Femur (tissue), 1 donor: ENCODE data around the gene MIPEP.
"Not testable (repeated sequence)": the region's sequence is repeated elsewhere in the genome, so short reads cannot be mapped to it uniquely, and the experiment has no call there.

ENCODE experiments used
- DNase-seq: peaks from one replicate; pipeline ENCODE4 v3.0.0-alpha.2; 2017

MIPEP gene

DNA sequence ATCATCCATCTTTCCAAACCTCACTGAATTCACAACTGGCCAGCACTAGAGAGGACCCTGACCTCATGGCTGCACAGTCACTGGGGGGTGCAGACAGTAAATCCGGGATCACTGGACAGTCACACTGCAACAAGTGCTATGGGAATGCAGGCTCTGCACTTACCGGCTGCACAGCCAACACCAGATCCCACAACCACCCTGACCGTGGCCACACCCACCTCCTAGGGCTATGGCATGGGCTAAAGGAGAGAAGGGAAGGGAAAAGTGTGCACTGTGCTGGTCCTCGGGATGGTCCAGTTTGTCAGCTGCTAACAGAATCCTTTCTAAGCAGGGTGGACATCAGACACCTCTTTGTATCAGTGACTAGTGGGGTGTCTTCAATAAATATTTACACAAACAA lies 118.2 kb downstream of the MIPEP start:
- no peak for DNase-seq

DNA sequence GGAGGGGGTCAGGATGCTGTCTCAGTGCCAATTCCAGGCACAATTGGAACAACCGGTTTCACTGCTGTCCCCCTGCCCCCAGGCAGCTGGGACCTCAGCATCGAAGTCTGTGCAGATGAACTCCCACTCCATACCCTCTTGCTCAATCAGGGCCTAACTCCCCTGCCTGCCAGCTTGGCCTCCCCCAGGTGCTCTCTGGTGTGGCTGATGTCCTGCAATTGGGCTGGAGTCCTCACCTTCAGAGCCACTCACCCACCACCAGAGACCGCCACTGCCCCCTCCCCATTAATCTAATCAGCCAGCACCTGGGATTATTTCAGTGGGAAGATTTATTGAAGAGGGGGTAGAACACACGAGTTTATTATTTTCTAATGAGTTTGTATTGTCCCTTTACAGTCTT lies 118.8 kb downstream of the MIPEP start:
- no peak for DNase-seq

DNA sequence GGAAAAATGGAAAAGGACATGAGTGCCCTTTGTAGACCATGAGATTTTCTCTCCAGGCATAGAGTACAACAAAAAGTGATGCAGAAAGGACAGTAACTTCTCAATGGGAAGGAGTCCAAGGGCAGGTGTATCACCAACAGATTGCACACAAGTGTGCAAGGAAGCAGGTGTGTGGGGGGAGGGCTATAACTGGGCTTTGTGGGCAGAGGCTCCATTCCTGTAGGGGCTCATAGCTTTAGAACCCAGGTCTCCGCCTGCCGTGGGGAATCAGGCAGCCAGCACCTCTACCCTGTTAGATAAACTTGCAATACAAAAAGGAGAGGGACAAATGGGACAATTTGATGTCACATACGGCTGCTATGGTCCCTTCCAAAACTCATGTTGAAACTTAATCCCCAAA lies 119.8 kb downstream of the MIPEP start:
- no peak for DNase-seq

DNA sequence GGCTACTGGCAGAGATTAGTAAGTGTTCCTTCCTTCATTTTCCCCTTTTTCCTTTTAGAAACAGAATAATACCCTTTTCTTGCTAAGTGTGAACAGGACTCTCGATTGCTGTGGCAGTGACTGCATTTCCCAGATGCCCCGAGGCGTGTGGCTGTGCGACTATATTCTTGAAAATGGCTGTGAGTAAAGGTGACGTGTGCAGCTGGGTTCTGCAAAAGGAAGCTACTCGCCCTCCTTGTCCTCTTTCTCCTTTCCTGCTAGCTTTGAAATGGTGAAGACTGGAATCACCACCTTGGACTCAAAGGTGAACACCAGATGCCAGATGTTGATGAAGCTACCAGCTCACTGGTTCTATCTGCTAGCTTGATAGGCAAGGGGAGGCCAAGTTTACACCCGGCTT lies 121.4 kb downstream of the MIPEP start:
- DNase-seq = no peak

DNA sequence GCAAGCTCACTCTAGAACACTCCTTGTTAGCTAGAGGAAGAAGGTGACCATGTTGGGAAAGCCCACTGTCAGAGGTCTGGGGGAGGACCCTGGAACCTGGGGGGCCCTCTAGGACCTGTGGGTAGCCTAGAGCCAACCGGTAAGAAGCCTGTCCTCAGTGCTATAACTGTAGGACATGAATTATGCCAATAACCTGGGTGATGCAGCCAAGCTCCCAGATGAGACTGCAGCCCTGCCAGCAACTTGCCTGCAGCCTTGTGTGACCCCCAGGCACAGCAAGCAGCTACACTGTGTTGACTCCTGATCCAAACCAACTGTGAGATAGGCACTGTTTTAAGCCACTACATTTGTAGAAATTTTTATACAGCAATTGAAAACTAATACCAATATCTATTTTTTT lies 122.3 kb downstream of the MIPEP start:
- no peak for DNase-seq

DNA sequence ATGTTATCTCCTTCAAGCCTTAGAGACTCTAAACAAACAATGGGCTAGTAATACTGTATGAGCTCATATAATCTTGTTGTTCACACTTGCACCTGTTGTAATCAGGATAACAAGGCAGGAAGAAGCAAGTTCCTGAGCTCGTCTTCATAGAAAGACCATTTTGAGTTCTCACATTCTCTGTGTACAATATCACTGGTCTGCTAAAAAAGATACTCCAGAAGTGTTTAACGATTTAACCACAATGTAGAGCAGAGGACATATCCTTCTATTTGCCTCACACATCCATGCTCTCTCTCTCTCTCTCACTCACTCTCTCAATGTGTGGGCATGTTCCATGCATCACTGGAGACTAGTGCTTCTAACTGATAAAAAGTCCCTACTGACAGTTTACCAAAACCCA lies 122.9 kb downstream of the MIPEP start:
- DNase-seq = no peak

DNA sequence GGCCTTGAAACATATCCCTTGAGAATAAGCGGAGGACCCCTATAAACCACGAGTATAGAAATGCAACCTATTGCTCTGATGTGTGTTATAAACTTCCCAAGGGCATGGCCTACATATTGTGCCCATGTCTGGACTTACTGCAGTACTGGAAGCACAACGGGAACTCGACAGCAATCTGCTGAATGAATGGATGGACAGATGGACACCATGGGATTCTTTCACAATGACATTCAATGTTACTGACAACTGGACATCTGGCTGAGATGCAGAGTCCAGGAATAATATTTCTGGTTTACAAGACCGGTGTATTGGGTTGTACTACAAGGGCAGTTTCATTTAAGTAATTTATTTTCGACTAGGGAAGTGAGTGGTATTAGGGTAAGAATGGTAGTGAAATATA lies 123.7 kb downstream of the MIPEP start:
- DNase-seq = no peak

DNA sequence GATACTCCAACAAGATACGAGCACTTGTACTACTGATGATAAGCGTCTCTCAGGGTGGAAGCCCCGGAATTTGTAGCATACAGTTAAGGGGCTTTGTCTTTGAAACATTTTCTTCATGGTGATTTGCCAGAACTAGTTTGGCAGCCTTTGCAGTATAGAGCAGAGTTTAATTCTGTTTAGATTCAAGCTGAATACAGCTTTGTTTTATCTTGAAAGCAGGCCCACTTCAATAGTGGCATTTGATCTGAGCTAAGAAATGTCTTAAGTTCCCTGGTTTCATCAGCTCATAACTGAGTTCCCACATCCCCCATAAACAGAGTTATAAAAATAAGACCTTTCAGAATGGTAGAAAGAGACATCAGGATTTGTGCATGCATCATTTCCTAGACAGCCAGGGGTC lies 125.9 kb downstream of the MIPEP start:
- no peak for DNase-seq

DNA sequence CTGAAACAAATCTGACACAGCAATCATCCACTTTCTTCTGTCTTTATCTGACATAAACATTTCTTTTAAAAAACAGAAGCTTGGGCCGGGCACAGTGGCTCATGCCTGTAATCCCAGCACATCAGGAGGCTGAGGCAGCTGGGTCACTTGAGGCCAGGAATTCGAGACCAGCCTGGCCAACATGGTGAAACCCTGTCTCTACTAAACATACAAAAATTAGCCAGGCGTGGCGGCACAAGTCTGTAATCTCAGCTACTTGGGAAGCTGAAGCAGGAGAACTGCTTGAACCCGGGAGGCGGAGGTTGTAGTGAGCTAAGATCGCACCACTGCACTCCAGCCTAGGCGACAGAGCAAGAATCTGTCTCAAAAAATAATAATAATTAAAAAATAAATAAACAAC lies 127.4 kb downstream of the MIPEP start:
- not testable (repeated sequence) for DNase-seq

DNA sequence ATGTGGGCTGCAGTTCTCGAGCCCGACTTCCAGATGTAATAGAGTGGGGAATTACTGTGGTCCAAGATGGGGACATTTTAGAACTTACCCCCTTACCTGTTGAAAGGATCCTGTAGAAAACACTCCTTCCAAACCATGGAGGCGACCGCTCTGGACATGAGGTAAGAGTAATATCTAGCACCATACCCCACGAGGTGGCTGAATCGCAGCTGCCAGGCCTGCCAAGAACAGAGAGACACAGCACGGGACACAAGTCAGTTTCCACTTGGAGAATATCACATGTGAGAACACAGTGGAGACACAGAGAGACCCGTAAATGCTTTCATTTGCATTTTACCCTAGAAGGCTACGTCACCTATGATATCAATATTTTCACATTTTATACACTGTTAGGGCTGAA lies 129.2 kb downstream of the MIPEP start:
- no peak for DNase-seq

DNA sequence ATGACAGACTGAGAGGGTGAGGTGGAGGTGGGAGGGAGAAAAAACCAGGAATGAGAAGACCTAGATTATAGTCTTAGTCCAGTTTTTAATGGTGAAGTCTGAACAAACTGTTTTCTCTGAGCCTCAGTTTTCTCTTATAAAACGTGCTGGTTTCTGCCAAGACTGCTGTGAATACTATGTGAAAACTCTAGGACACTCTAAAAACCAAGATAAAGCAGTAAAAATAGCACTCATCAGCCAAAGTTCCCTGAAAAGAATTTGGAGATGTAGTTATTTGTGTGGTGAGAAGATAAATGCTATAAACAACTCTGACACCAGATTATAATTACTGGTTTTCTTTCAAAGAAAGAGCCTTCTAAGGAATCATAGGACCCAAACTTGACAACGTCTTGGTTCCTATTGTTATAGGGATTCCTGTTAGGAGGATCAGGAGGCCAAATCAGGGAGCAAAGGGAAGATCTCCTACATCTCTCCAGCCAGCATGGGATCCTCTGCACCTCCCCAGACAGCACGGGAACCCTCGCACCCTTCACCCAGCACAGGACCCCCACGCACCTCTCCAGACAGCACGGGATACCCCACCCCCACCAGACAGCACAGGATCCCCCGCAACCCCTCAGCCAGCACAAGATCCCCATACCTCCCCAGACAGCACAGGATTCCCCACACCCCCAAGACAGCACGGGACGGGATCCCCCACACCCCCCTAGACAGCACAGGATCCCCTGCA lies 130.2 kb downstream of the MIPEP start:
- DNase-seq = no peak

DNA sequence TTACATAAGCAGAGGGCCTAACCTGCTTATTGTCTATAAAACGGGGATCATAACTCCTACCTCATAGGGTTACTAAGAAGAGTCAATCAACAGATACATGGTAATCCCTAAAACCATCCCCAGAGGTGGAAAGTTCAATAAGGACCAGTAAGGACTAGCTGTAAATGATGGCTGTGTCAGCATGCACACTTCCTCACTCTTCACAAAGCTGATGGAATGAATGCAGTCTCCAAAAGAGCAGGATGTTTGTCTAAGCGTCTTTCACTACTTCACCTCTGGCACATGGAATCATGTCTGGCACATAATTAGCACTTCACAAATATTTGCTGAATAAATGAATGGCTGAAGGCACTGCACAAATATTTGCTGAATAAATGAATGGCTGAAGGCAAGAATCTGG lies 134.2 kb downstream of the MIPEP start:
- DNase-seq = no peak

DNA sequence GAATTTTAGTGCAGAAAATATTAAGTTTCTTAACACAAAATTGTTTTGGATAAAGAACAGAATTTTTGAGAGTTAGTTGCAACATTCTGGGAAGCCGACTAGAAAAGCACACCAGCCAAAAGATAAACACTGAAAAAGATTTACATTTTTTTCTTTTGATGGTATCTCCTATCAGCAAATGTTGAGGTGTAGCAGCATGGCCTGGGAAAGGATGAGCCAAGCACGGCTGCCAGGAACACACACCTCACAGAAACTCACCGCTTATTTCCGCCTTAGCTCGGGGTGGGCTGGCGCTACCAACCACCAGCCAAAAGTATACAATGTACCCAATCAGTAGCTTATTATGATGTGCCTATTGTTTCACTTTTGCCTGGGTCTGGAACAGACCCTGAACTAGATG lies 134.7 kb downstream of the MIPEP start:
- no peak for DNase-seq

DNA sequence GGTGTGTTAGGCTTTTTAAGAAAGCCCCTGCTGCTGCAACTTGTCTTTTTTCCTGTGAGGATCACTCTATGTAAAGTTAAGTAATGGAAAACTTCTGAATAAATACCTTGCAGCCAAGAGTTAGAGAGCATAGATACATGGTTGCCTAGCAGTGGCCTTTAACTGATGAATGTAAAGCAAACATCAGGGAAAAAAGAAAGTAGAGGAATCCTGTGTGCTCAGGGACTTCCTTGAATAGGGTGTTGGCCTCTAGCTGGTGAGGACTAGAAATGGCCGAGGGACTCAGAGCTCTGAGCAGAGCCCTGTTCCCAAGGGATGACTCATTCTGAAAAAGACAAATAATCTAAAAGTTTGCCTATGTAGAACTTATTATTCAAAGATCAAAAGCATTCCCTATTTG lies 135.7 kb downstream of the MIPEP start:
- no peak for DNase-seq

DNA sequence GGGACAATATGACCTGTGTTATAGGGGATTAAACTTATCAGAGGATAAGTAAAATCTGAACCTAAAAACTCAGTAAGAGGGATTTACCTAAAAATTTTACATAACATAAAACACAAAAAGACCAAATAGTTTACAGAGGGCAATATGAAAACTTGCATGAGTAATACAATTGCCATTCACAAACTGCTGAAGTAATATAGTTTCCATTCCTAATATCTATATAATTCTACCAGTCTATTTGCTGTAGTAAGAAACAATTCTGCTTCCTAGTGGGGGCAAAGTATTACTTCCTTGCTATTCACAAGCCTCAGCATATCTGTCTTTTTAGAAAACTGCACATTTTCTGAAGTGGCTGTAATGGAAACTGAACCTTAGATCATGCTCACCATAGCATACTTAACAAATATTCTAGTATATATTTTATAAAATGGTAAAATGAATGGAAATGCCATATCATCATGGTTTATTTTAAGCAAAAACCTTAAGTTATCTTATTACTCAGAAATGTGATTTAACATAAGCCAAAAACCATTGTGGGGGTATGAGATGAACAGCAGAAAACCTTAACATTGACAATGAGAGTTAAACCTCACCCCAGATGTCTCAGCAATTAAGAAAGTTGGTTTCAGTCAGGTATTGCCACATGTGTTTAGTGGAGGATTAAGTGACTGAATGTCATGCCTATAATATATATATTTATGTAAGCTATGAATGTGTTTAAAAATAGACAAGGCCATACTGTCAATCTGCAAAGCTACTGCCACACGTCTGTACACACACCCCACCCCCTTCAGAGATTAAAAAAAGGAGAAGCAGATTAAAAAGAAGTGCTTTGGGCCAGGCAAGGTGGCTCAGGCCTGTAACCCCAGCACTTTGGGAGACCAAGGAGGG lies 136.8 kb downstream of the MIPEP start:
- DNase-seq = no peak

DNA sequence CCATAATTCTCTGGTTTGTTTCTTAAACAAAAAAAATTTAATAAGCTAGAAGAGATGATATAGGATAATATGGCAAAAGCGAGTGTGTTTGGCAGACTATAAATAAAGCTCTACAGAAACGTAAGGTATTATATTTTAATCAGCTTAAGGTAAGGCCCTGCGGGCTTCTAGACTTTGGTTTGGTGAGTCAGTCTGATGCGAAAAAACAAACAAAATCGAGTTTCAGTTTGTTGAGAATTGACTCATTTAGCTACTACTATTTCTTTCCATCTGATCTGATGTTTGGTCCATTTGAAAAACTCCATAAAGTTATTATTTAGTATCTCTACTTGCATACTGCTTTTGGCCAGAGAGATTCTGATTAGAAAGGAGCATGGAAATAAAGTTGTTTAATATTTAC lies 138.0 kb downstream of the MIPEP start:
- no peak for DNase-seq

DNA sequence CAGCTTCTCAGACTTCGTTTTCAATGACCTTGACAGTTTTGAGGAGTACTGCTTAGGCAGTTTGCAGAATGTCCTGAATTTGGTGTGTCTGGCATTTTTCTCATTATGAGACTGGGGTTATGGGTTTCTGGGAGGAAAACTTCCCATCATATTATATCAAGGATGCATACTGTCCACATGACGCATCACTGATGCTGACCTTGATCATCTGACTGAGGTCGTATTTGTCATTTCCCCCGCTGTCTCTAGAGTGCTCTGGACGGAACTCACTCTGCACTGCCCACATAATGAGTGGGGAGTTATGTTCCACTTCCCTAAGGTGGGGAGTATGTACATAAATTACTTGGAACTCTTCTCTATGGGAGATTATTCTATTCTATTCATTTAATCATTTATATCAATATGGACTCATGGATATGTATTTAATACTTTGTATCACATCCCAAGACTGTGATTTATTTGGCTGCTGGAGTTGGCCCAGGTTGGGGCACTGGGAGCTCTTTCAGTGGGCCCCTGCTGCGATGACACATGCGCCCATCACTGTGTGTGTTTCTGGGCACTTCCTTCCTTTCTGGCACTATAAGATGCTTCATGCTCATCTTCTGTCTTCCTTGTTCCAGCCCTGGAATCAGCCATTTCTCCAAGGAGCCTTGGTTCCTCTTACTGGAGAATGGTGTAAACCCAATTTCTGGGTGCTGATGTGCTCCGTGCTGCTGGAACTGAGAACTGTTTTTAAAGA lies 138.6 kb downstream of the MIPEP start:
- no peak for DNase-seq

DNA sequence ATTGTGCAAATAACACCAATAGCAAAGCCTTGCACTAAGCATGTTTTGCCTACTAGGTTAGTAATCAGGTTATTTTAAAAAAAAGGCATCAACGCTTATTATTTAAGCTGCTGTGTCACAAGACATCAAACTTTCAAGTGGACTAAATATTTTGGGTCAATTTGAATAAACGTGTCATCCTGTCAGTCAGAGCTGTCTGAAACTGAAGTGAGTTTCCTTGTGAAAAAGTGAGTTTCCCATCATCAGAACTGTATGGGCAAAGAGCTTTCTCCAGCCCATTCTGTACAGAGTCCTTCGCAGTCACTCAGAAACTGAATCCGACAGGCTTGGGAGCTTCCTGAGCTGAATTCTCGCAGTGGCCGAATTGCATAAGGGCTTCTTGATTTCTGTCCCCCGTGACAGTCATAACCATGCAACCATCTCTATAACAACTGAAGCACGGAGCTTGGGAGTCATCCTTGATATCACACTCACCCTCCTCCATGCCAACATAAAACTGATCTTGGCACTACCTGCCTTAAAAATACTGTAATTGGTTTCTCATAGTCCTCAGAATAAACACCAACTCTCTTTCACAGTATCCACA lies 139.8 kb downstream of the MIPEP start:
- no peak for DNase-seq

DNA sequence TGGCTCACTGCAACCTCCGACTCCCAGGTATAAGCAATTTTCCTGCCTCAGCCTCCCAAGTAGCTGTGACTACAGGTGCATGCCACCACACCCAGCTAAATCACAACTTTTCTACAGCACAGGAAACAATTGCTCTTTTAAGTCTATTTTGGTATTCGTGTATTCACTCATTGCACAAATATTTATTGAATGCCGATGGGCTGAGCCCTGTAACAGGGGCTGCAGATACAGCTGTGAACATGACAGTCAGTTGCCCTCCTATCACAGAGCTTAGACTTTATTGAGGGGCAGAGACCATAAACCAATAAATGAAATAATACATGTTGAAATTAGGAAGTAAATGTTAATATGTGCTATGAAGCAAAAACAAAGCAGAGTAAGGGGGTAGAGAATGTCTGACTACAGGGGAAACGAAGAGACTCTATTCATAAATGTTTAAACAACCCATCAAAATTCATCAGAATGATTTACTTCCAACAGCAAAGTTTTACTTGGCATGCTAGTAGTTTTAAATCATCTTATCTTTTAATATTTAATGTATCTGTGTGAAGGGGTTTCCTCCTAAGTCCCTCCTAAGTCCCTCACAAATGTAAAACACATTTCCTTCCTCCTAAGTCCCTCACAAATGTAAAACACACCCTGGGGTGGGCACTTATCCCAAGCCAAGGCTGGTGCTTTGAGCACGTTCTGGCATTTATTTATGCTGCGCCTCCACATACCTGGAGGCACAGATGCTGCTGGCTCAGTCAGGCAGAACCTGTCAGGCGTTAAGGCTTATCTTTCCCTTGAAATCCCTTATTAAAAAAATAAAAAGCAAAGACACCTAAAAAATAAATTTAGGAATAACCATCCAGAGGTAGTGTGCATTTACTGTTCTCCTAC lies 140.8 kb downstream of the MIPEP start:
- DNase-seq = no peak

DNA sequence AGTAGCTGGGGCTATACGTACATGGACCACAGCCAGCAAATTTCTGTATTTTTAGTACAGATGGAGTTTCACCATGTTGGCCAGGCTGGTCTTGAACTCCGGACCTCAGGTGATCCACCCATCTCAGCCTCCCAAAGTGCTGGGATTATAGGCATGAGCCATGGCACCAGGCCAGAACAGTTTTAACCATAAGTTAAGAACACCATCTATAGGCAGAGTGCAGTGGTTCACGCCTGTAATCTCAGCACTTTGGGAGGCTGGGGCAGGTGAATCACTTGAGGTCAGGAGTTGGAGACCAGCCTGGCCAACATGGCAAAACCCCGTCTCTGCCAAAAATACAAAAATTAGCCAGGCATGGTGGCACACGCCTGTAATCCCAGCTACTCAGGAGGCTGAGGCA lies 143.1 kb downstream of the MIPEP start:
- not testable (repeated sequence) for DNase-seq

DNA sequence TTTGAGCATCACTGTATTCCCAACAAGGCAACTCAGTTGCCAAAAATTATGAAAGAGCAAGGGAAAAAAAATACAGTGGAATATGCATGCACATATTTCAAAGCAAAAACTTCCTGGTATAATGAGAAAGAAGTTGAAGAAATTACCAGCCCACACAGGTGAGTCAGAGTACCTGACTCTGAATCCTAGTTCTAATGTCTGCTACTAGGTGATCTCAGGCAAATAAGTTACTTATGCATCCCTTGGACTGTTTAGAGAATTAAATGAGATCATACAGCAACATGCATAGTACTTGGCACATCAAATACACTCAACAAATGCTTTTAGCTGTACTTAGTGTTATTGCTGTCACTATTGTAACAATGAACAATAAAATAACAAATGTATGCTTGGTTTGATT lies 144.9 kb downstream of the MIPEP start:
- DNase-seq = no peak
